Endodermal cell (in vitro differentiated cells): ENCODE results near the gene RELCH. TPM values are rescaled to one million over a fixed set of nuclear protein-coding genes. Genes with fewer than 3 reads are reported as not detected.

ENCODE experiments used
- DNase-seq: peaks from one replicate; pipeline ENCODE4 v3.0.0-alpha.2; 2017
- H3K27ac ChIP-seq: 2 replicates; pipeline ENCODE4 v1.5.1; 2013; ENCODE audit warnings: mild to moderate bottlenecking, low read depth, low read length, moderate library complexity
- H3K27me3 ChIP-seq: 2 replicates; pipeline ENCODE4 v1.6.1; 2013; ENCODE audit warnings: mild to moderate bottlenecking, low read length, moderate library complexity; ENCODE audit not compliant: insufficient read depth, control insufficient read depth, poor library complexity, severe bottlenecking
- H3K36me3 ChIP-seq: 2 replicates; pipeline ENCODE4 v1.7.0; 2013; ENCODE audit warnings: mild to moderate bottlenecking, low read length, moderate library complexity; ENCODE audit not compliant: control insufficient read depth, insufficient read depth
- H3K4me1 ChIP-seq: one replicate; pipeline ENCODE4 v1.7.0; 2013; ENCODE audit warnings: low read length; ENCODE audit not compliant: control insufficient read depth, insufficient read depth
- H3K4me3 ChIP-seq: 2 replicates; pipeline ENCODE4 v1.5.1; 2013; ENCODE audit warnings: mild to moderate bottlenecking, low read length, moderate library complexity
- H3K9ac ChIP-seq: 2 replicates; pipeline ENCODE4 v1.6.1; 2013; ENCODE audit warnings: mild to moderate bottlenecking, low read length, moderate library complexity; ENCODE audit not compliant: poor library complexity, severe bottlenecking; ENCODE audit errors: extremely low read depth
- H3K9me3 ChIP-seq: 2 replicates; pipeline ENCODE4 v1.6.1; 2013; ENCODE audit warnings: mild to moderate bottlenecking, low read length, moderate library complexity; ENCODE audit not compliant: control insufficient read depth
- H3K27ac Mint-ChIP-seq: 2 replicates; pipeline ENCODE4 v1.8.0; 2020; ENCODE audit warnings: mixed read lengths
- H3K27me3 Mint-ChIP-seq: 2 replicates; pipeline ENCODE4 v1.8.0; 2021; ENCODE audit warnings: mild to moderate bottlenecking, mixed read lengths; ENCODE audit not compliant: insufficient read depth
- H3K36me3 Mint-ChIP-seq: 2 replicates; pipeline ENCODE4 v1.8.0; 2020; ENCODE audit warnings: low read depth, mixed read lengths
- H3K4me1 Mint-ChIP-seq: 2 replicates; pipeline ENCODE4 v1.8.0; 2020; ENCODE audit warnings: mixed read lengths
- H3K4me3 Mint-ChIP-seq: 2 replicates; pipeline ENCODE4 v1.8.0; 2020; ENCODE audit warnings: mild to moderate bottlenecking, moderate library complexity, mixed read lengths
- H3K9me3 Mint-ChIP-seq: 2 replicates; pipeline ENCODE4 v1.8.0; 2020; ENCODE audit warnings: mild to moderate bottlenecking, mixed read lengths
- WGBS, 2 experiments: methylation state at CpG; one replicate each; pipeline versions ENCODE4 v1.1.5 to v1.1.7; 2013; ENCODE audit warnings: missing lambda C conversion rate in 2 of 2, mixed read lengths in 1 of 2; ENCODE audit not compliant: insufficient coverage in 1 of 2, insufficient read length in 1 of 2; 5-methylcytosine and 5-hydroxymethylcytosine counted together
- total RNA-seq, 2 donors: library from RNA; stranded (reverse); fragmentation: NEBNext Ultra II Directional in 1 of 2; extraction: Animal tissue kit (Norgen Biotek cat#: 25700) in 1 of 2; gene quantifications; 2 replicates in 1 of 2; 3 replicates in 1 of 2; pipeline ENCODE4 v1.2.1, GENCODE V29; 2021
- TF ChIP-seq, protein P1 (sequence below): fragments of 200-600 bp; sonication (generic); conservative IDR thresholded peaks from 2 replicates; pipeline ENCODE4 v1.5.0; 2021; ENCODE audit warnings: antibody characterized with exemption, mild to moderate bottlenecking

The RELCH gene
- total RNA-seq, 2 donors from 2014 or later, result 29.4 to 32.0 TPM

DNA sequence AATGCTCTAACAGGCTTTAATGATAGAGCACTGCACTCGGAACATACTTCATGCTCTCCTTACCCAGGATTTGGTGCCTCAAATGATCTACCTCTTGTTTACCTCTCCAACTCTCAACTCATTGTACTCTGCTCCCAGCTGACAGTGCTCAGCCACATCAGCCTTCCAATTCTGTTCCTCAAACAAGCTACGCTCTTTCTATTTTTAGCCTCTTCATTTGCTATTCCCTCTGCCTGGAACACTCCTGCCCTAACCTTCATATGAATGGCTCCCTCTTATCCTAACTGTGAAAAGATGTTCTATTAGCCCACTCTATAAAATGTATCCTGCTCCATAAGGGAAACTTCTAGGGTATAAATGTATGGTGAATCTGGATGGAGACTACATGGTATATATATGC is 42.7 kb upstream of the RELCH start:
- DNase-seq, result no peak
- TF ChIP-seq, protein P1, sequence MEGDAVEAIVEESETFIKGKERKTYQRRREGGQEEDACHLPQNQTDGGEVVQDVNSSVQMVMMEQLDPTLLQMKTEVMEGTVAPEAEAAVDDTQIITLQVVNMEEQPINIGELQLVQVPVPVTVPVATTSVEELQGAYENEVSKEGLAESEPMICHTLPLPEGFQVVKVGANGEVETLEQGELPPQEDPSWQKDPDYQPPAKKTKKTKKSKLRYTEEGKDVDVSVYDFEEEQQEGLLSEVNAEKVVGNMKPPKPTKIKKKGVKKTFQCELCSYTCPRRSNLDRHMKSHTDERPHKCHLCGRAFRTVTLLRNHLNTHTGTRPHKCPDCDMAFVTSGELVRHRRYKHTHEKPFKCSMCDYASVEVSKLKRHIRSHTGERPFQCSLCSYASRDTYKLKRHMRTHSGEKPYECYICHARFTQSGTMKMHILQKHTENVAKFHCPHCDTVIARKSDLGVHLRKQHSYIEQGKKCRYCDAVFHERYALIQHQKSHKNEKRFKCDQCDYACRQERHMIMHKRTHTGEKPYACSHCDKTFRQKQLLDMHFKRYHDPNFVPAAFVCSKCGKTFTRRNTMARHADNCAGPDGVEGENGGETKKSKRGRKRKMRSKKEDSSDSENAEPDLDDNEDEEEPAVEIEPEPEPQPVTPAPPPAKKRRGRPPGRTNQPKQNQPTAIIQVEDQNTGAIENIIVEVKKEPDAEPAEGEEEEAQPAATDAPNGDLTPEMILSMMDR, result no peak
- Mint-ChIP-seq H3K4me1 (peaks cover 4% of the 10 kb centered on the region), H3K27ac (no peak overlapping the region), H3K27me3 (no peaks in the 10 kb centered on the region), H3K9me3 (no peaks in the 10 kb centered on the region), H3K4me3 (no peak overlapping the region), H3K36me3 (no peaks in the 10 kb centered on the region)
- Histone ChIP-seq H3K36me3 (peaks cover 32% of the 10 kb centered on the region), H3K4me3 (no peak overlapping the region), H3K27me3 (no peaks in the 10 kb centered on the region), H3K9ac (no peak overlapping the region), H3K9me3 (no peaks in the 10 kb centered on the region), H3K27ac (no peak overlapping the region), H3K4me1 (no peaks in the 10 kb centered on the region)
- WGBS, 2 experiments, result 91 to 95% methylated on average over 2 of the region's 2 CpGs

GRCh38 chr18:62151068-62151771 is 35.8 kb upstream of the RELCH start:
- no peak for DNase-seq
- Histone ChIP-seq H3K27me3 (no peaks in the 10 kb centered on the region), H3K9ac (no peak overlapping the region), H3K9me3 (no peaks in the 10 kb centered on the region), H3K27ac (no peak overlapping the region), H3K4me1 (peaks cover 3% of the 10 kb centered on the region), H3K36me3 (peaks cover 4% of the 10 kb centered on the region), H3K4me3 (peak overlapping the region; percentile 51)
- 93 to 97% methylated on average over 6 to 8 of the region's 9 CpGs for WGBS, 2 experiments
- peaks cover 15% of the 10 kb centered on the region for H3K36me3 Mint-ChIP-seq
- TF ChIP-seq, protein P1, result no peak
- no peak overlapping the region for H3K4me3 Mint-ChIP-seq
- peak overlapping the region; percentile 90 for H3K27ac Mint-ChIP-seq
- H3K27me3 Mint-ChIP-seq, result no peaks in the 10 kb centered on the region
- no peaks in the 10 kb centered on the region for H3K9me3 Mint-ChIP-seq
- H3K4me1 Mint-ChIP-seq, result peaks cover 10% of the 10 kb centered on the region

DNA sequence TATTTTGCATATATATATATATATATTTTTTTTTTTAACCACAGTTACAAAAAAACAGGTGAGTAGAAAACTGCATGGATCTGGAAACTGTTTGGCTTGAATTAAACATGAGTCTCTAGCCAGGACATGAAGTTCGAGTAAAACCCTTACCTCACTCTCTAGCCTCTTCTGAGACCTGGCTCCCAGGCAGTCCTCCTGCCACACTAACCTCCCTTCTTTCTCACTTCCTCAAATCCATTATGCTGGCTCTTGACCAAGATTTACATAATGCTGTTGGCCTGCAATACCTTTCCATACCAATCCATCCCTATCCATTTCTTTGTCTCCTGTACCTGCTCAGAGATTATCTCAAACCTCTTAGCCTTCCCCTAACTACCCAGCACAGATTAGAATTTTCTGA is 34.2 kb upstream of the RELCH start:
- Mint-ChIP-seq H3K4me1 (peaks cover 10% of the 10 kb centered on the region), H3K9me3 (no peaks in the 10 kb centered on the region), H3K27ac (no peak overlapping the region), H3K4me3 (no peak overlapping the region), H3K27me3 (no peaks in the 10 kb centered on the region), H3K36me3 (peaks cover 16% of the 10 kb centered on the region)
- H3K36me3 ChIP-seq, result peaks cover 9% of the 10 kb centered on the region
- TF ChIP-seq, protein P1, result no peak
- H3K27ac ChIP-seq, result no peak overlapping the region
- H3K27me3 ChIP-seq, result no peaks in the 10 kb centered on the region
- no peak for DNase-seq
- 91% methylated on average over 1 of the region's 1 CpG; no CpG with 5 or more reads in 1 of the 2 experiments for WGBS, 2 experiments
- H3K4me1 ChIP-seq, result peaks cover 3% of the 10 kb centered on the region
- peak overlapping the region; percentile 59 for H3K4me3 ChIP-seq
- no peaks in the 10 kb centered on the region for H3K9me3 ChIP-seq
- no peak overlapping the region for H3K9ac ChIP-seq
